Sciatic nerve (tissue), 2 donors: Measurements from ENCODE around the gene DENND5B. TPM values are rescaled to one million over a fixed set of nuclear protein-coding genes. Genes with fewer than 3 reads are reported as not detected.
"Not testable (repeated sequence)": the region's sequence is repeated elsewhere in the genome, so short reads cannot be mapped to it uniquely, and the experiment has no call there.

Experiments
- ATAC-seq: fragments of 200-7000 bp; cut with Tn5 transposase; one replicate; pipeline ENCODE4 v1.9.1; 2020; ENCODE audit warnings: mild to moderate bottlenecking, moderate library complexity
- DNase-seq: peaks from one replicate; pipeline ENCODE4 v3.0.0-alpha.2; 2020; ENCODE audit warnings: low spot score
- intact Hi-C: fragments of 100-400 bp; cut with DNase I; formaldehyde crosslinking; loops from one replicate; pipeline ENCODE4 v1.14.2; 2022
- total RNA-seq: library from RNA; stranded (reverse); fragmentation: NEBNext Ultra II Directional; extraction: Animal tissue kit (Norgen Biotek cat#: 25700); gene quantifications from one replicate; pipeline ENCODE4 v1.2.1, GENCODE V29; 2021
- donor health status: DM: no; HTN: no; CAD: no.
- donor health status: DM: no; HTN: no; CAD: no.

Gene DENND5B
- total RNA-seq, 1 donor from 2014 or later: 18.2 TPM

- intact Hi-C loops: no loop called here
- no peak for ATAC-seq
- no peak for DNase-seq
Observed at GRCh38 chr12:31518680-31519227, 72.2 kb downstream of the DENND5B start.

GRCh38 chr12:31517994-31518393 is 72.9 kb downstream of the DENND5B start:
- no peak for DNase-seq
- no peak for ATAC-seq
- intact Hi-C loops: no loop called here

GRCh38 chr12:31516702-31517101 is 74.2 kb downstream of the DENND5B start:
- ATAC-seq (no peak), DNase-seq (no peak)
- intact Hi-C loops: no loop called here

GRCh38 chr12:31514912-31515311 is 76.0 kb downstream of the DENND5B start:
- intact Hi-C loops: no loop called here
- ATAC-seq: no peak

GRCh38 chr12:31510034-31510433 is 80.9 kb downstream of the DENND5B start:
- no peak for ATAC-seq
- DNase-seq: no peak
- intact Hi-C loops: no loop called here

More at GRCh38 chr12:31514912-31515311, 76.0 kb downstream of the DENND5B start:
- DNase-seq: no peak

GRCh38 chr12:31508436-31509150 is 82.3 kb downstream of the DENND5B start:
- ATAC-seq: no peak
- no peak for DNase-seq
- intact Hi-C loops: no loop called here

- no peak for DNase-seq
- ATAC-seq: no peak
- intact Hi-C loops: no loop called here
Observed at GRCh38 chr12:31507966-31508365, 83.0 kb downstream of the DENND5B start.

GRCh38 chr12:31506515-31507306 is 84.2 kb downstream of the DENND5B start:
- ATAC-seq (no peak), DNase-seq (no peak)
- intact Hi-C loops: no loop called here

GRCh38 chr12:31504625-31505222 is 86.2 kb downstream of the DENND5B start:
- ATAC-seq (no peak), DNase-seq (no peak)
- intact Hi-C loops: loop anchor here (5.0 kb wide), 1 partner anchor 188 kb away; no protein-coding TSS in a partner anchor

- intact Hi-C loops: loop anchor here (5.0 kb wide), 1 partner anchor 191 kb away; no protein-coding TSS in a partner anchor
- not testable (repeated sequence) for DNase-seq, ATAC-seq
Observed at GRCh38 chr12:31501014-31501413, 89.9 kb downstream of the DENND5B start.

- no peak for DNase-seq
- intact Hi-C loops: no loop called here
- ATAC-seq: no peak
Observed at GRCh38 chr12:31499567-31499966, 91.4 kb downstream of the DENND5B start.

GRCh38 chr12:31498424-31498823 is 92.5 kb downstream of the DENND5B start:
- no peak for ATAC-seq
- intact Hi-C loops: no loop called here
- no peak for DNase-seq

GRCh38 chr12:31496257-31496656 is 94.7 kb downstream of the DENND5B start:
- DNase-seq (no peak), ATAC-seq (no peak)
- intact Hi-C loops: no loop called here

- DNase-seq: no peak
- ATAC-seq: no peak
- intact Hi-C loops: no loop called here
Observed at GRCh38 chr12:31494455-31494854, 96.5 kb downstream of the DENND5B start.

- no peak for ATAC-seq
- intact Hi-C loops: no loop called here
- no peak for DNase-seq
Observed at GRCh38 chr12:31492599-31493196, 98.2 kb downstream of the DENND5B start.

GRCh38 chr12:31491841-31492598 is 98.9 kb downstream of the DENND5B start:
- intact Hi-C loops: no loop called here
- ATAC-seq (no peak), DNase-seq (no peak)

- ATAC-seq (no peak), DNase-seq (no peak)
- intact Hi-C loops: no loop called here
Observed at GRCh38 chr12:31491241-31491794, 99.6 kb downstream of the DENND5B start.

GRCh38 chr12:31488737-31489338 is 102.1 kb downstream of the DENND5B start:
- DNase-seq (no peak), ATAC-seq (no peak)
- intact Hi-C loops: no loop called here
